ENCODE results near the gene TEX22.
A peak's percentile ranks its signal among the peaks of the same experiment; 100 is the strongest.
"Not testable (repeated sequence)": the region's sequence is repeated elsewhere in the genome, so short reads cannot be mapped to it uniquely, and the experiment has no call there.

Gene TEX22

GRCh38 chr14:105361412-105361811 is 36.9 kb upstream of the TEX22 start:
- H3K27me3 Mint-ChIP-seq, H3K9me3 Mint-ChIP-seq, H3K36me3 Mint-ChIP-seq, H3K4me3 Mint-ChIP-seq, H3K27ac Mint-ChIP-seq: not testable (repeated sequence)
- H3K4me1 Mint-ChIP-seq, result peaks cover 11% of the 10 kb centered on the region

- H3K27ac Mint-ChIP-seq, result peak overlapping the region; percentile 80
- H3K4me3 Mint-ChIP-seq, result peak overlapping the region; percentile 63
- H3K4me1 Mint-ChIP-seq, result peaks cover 11% of the 10 kb centered on the region
- no peaks in the 10 kb centered on the region for H3K36me3 Mint-ChIP-seq
- H3K9me3 Mint-ChIP-seq, result no peaks in the 10 kb centered on the region
- H3K27me3 Mint-ChIP-seq, result no peaks in the 10 kb centered on the region
These were observed 34.3 kb upstream of the TEX22 start for GRCh38 chr14:105363847-105364708.

- no peak overlapping the region for H3K27ac Mint-ChIP-seq
- H3K9me3 Mint-ChIP-seq, result no peaks in the 10 kb centered on the region
- H3K4me3 Mint-ChIP-seq, result no peak overlapping the region
- peaks cover 11% of the 10 kb centered on the region for H3K4me1 Mint-ChIP-seq
- H3K36me3 Mint-ChIP-seq, result no peaks in the 10 kb centered on the region
- no peaks in the 10 kb centered on the region for H3K27me3 Mint-ChIP-seq
These were observed 33.2 kb upstream of the TEX22 start for GRCh38 chr14:105365101-105365500.

GRCh38 chr14:105365681-105366080 is 32.7 kb upstream of the TEX22 start:
- H3K9me3 Mint-ChIP-seq, result no peaks in the 10 kb centered on the region
- H3K4me3 Mint-ChIP-seq, result no peak overlapping the region
- H3K4me1 Mint-ChIP-seq, result peaks cover 12% of the 10 kb centered on the region
- H3K27ac Mint-ChIP-seq, result no peak overlapping the region
- peaks cover under 1% of the 10 kb centered on the region for H3K36me3 Mint-ChIP-seq
- no peaks in the 10 kb centered on the region for H3K27me3 Mint-ChIP-seq

- H3K27ac Mint-ChIP-seq, result no peak overlapping the region
- peaks cover 18% of the 10 kb centered on the region for H3K4me1 Mint-ChIP-seq
- peaks cover 3% of the 10 kb centered on the region for H3K36me3 Mint-ChIP-seq
- no peaks in the 10 kb centered on the region for H3K27me3 Mint-ChIP-seq
- no peak overlapping the region for H3K4me3 Mint-ChIP-seq
- H3K9me3 Mint-ChIP-seq, result no peaks in the 10 kb centered on the region
These were observed 31.8 kb upstream of the TEX22 start for GRCh38 chr14:105366386-105367074.

- Mint-ChIP-seq H3K4me3 (no peak overlapping the region), H3K9me3 (no peaks in the 10 kb centered on the region), H3K4me1 (peaks cover 18% of the 10 kb centered on the region), H3K27ac (no peak overlapping the region), H3K27me3 (no peaks in the 10 kb centered on the region), H3K36me3 (peaks cover 3% of the 10 kb centered on the region)
These were observed 31.0 kb upstream of the TEX22 start for GRCh38 chr14:105367116-105368031.

- Mint-ChIP-seq H3K9me3 (no peaks in the 10 kb centered on the region), H3K36me3 (peaks cover 3% of the 10 kb centered on the region), H3K4me1 (peaks cover 17% of the 10 kb centered on the region), H3K27ac (no peak overlapping the region), H3K27me3 (no peaks in the 10 kb centered on the region), H3K4me3 (no peak overlapping the region)
These were observed 30.3 kb upstream of the TEX22 start for GRCh38 chr14:105368032-105368417.

GRCh38 chr14:105368426-105368825 is 29.9 kb upstream of the TEX22 start:
- peaks cover 13% of the 10 kb centered on the region for H3K4me1 Mint-ChIP-seq
- no peaks in the 10 kb centered on the region for H3K27me3 Mint-ChIP-seq
- H3K9me3 Mint-ChIP-seq, result no peaks in the 10 kb centered on the region
- H3K27ac Mint-ChIP-seq, result no peak overlapping the region
- H3K4me3 Mint-ChIP-seq, result no peak overlapping the region
- peaks cover 3% of the 10 kb centered on the region for H3K36me3 Mint-ChIP-seq

- Mint-ChIP-seq H3K27me3 (no peaks in the 10 kb centered on the region), H3K36me3 (peaks cover 3% of the 10 kb centered on the region), H3K4me3 (no peak overlapping the region), H3K27ac (no peak overlapping the region), H3K4me1 (peaks cover 7% of the 10 kb centered on the region), H3K9me3 (no peaks in the 10 kb centered on the region)
These were observed 29.3 kb upstream of the TEX22 start for GRCh38 chr14:105368910-105369652.

GRCh38 chr14:105369653-105370040 is 28.7 kb upstream of the TEX22 start:
- H3K9me3 Mint-ChIP-seq, result no peaks in the 10 kb centered on the region
- H3K36me3 Mint-ChIP-seq, result peaks cover 3% of the 10 kb centered on the region
- H3K27ac Mint-ChIP-seq, result no peak overlapping the region
- H3K27me3 Mint-ChIP-seq, result no peaks in the 10 kb centered on the region
- H3K4me3 Mint-ChIP-seq, result no peak overlapping the region
- peaks cover 6% of the 10 kb centered on the region for H3K4me1 Mint-ChIP-seq

- Mint-ChIP-seq H3K4me3 (no peak overlapping the region), H3K9me3 (no peaks in the 10 kb centered on the region), H3K36me3 (peaks cover 3% of the 10 kb centered on the region), H3K27ac (no peak overlapping the region), H3K27me3 (no peaks in the 10 kb centered on the region), H3K4me1 (peaks cover 16% of the 10 kb centered on the region)
These were observed 23.9 kb upstream of the TEX22 start for GRCh38 chr14:105374389-105374788.

- Mint-ChIP-seq H3K27me3 (no peaks in the 10 kb centered on the region), H3K4me1 (peaks cover 16% of the 10 kb centered on the region), H3K36me3 (peaks cover 3% of the 10 kb centered on the region), H3K27ac (no peak overlapping the region), H3K4me3 (no peak overlapping the region), H3K9me3 (no peaks in the 10 kb centered on the region)
These were observed 22.7 kb upstream of the TEX22 start for GRCh38 chr14:105375635-105376057.

- Mint-ChIP-seq H3K27me3 (no peaks in the 10 kb centered on the region), H3K27ac (no peak overlapping the region), H3K4me3 (no peak overlapping the region), H3K9me3 (no peaks in the 10 kb centered on the region), H3K4me1 (peaks cover 9% of the 10 kb centered on the region), H3K36me3 (no peaks in the 10 kb centered on the region)
These were observed 21.6 kb upstream of the TEX22 start for GRCh38 chr14:105376521-105377440.

- Mint-ChIP-seq H3K27ac (no peak overlapping the region), H3K4me1 (peaks cover 9% of the 10 kb centered on the region)
These were observed 20.7 kb upstream of the TEX22 start for GRCh38 chr14:105377555-105378182.

More at GRCh38 chr14:105377555-105378182, 20.7 kb upstream of the TEX22 start:
- no peaks in the 10 kb centered on the region for H3K36me3 Mint-ChIP-seq
- no peaks in the 10 kb centered on the region for H3K27me3 Mint-ChIP-seq
- no peak overlapping the region for H3K4me3 Mint-ChIP-seq
- H3K9me3 Mint-ChIP-seq, result no peaks in the 10 kb centered on the region
